Hepatocyte (in vitro differentiated cells): ENCODE data around the gene AOPEP. TPM values are rescaled to one million over a fixed set of nuclear protein-coding genes. Genes with fewer than 3 reads are reported as not detected.

Experiments used
- DNase-seq: peaks from one replicate; pipeline ENCODE4 v3.0.0-alpha.2; 2016; ENCODE audit warnings: low spot score
- H2AFZ ChIP-seq: fragments of 200-600 bp; sonication (generic); 2 replicates; pipeline ENCODE4 v1.6.0; 2016; ENCODE audit warnings: antibody characterized with exemption, mild to moderate bottlenecking
- H3K27ac ChIP-seq: fragments of 200-600 bp; sonication (generic); 2 replicates; pipeline ENCODE4 v1.5.1; 2016; ENCODE audit warnings: mild to moderate bottlenecking
- H3K27me3 ChIP-seq: fragments of 200-600 bp; sonication (generic); 2 replicates; pipeline ENCODE4 v1.6.1; 2016
- H3K36me3 ChIP-seq: fragments of 200-600 bp; sonication (generic); replicated peaks from 2 replicates; pipeline ENCODE4 v1.5.1; 2016; ENCODE audit warnings: low read depth; ENCODE audit not compliant: insufficient read depth
- H3K4me1 ChIP-seq: fragments of 200-600 bp; sonication (generic); 2 replicates; pipeline ENCODE4 v1.5.1; 2016; ENCODE audit warnings: mild to moderate bottlenecking, moderate library complexity; ENCODE audit not compliant: insufficient read depth
- H3K4me2 ChIP-seq: fragments of 200-600 bp; sonication (generic); 2 replicates; pipeline ENCODE4 v1.6.0; 2016
- H3K4me3 ChIP-seq: fragments of 200-600 bp; sonication (generic); 2 replicates; pipeline ENCODE4 v1.5.1; 2016; ENCODE audit warnings: mild to moderate bottlenecking
- H3K79me2 ChIP-seq: fragments of 200-600 bp; sonication (generic); 2 replicates; pipeline ENCODE4 v1.6.0; 2017; ENCODE audit warnings: mild to moderate bottlenecking
- H3K9me2 ChIP-seq: fragments of 200-600 bp; sonication (generic); replicated peaks from 2 replicates; pipeline ENCODE4 v1.6.0; 2017; ENCODE audit warnings: mild to moderate bottlenecking; ENCODE audit not compliant: insufficient read depth
- H3K9me3 ChIP-seq: fragments of 200-600 bp; sonication (generic); 2 replicates; pipeline ENCODE4 v1.5.1; 2016; ENCODE audit warnings: low read depth, mild to moderate bottlenecking
- H4K20me1 ChIP-seq: fragments of 200-600 bp; sonication (generic); 2 replicates; pipeline ENCODE4 v1.6.0; 2016; ENCODE audit warnings: mild to moderate bottlenecking; ENCODE audit not compliant: insufficient read depth, poor library complexity, severe bottlenecking
- EZH2 ChIP-seq: fragments of 200-600 bp; sonication (generic); IDR thresholded peaks from 2 replicates; pipeline ENCODE4 v1.6.1; 2016; ENCODE audit warnings: antibody characterized with exemption, mild to moderate bottlenecking, borderline replicate concordance
- EZH2phosphoT487 ChIP-seq: fragments of 200-600 bp; sonication (generic); IDR thresholded peaks from one replicate; pipeline ENCODE4 v1.6.1; 2018; ENCODE audit warnings: antibody characterized with exemption, mild to moderate bottlenecking, low read depth, moderate library complexity; ENCODE audit not compliant: unreplicated experiment, severe bottlenecking
- WGBS: methylation state at CpG from one replicate; pipeline ENCODE4 v1.1.6; 2016; ENCODE audit warnings: low lambda C conversion rate; ENCODE audit errors: missing lambda C conversion rate; 5-methylcytosine and 5-hydroxymethylcytosine counted together
- polyA plus RNA-seq: library from polyadenylated mRNA; unstranded; fragments of >200 nt; fragmentation: Nextera tagmentation; extraction: Ambion mirVana; gene quantifications from 2 replicates; pipeline ENCODE4 v1.2.1, GENCODE V29; 2016
- total RNA-seq: library from RNA; depleted of rRNA; stranded (reverse); fragments of >200 nt; gene quantifications from 2 replicates; pipeline ENCODE4 v1.2.3, GENCODE V29; 2014
- TF ChIP-seq, protein P1 (sequence below): fragments of 200-600 bp; sonication (generic); IDR thresholded peaks from 2 replicates; pipeline ENCODE4 v1.5.1; 2016; ENCODE audit warnings: antibody characterized with exemption, mild to moderate bottlenecking; ENCODE audit not compliant: poor library complexity

Gene AOPEP
- total and polyA plus RNA-seq, 2 experiments from 2014 or later, result 82.8 to 101 TPM

DNA sequence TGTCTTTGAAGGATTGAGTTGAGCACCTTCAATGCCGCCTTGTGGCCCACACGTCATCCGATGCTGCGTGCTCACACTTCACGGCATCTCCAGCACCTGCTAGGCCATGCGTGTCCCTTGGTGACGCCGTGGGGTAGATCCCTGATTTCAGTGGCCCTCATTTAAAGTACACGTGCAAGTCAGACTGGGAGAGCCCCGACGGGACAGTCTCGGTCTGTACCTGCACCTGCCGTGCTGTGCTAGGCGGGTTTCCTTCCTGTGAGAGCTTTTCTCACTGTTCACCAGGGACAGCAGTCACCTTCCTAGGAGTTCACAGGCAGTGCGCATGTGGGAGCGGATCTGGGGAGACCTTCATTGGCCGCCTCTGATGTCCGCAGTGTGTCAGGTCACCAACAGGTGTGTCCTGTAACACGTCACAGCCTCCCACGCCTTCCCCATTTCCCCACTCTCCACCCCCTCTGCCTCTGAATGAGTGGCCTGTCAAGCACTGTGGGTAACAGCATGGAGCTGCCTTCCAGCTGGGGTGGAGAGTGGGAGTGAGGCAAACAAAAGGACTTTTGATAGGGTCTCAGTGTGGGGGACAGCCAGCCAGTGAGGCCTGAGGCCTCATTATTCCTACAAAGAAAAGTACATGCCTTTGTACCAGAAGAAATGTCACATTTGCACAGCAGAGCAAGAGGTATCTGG lies 354.6 kb downstream of the AOPEP start:
- Histone ChIP-seq H3K27ac (no peak overlapping the region), H3K4me2 (no peak overlapping the region), H3K79me2 (peaks cover 99% of the 10 kb centered on the region), H2AFZ (no peak overlapping the region), H3K4me3 (no peak overlapping the region), H3K4me1 (peaks cover 36% of the 10 kb centered on the region), H3K9me2 (no peaks in the 10 kb centered on the region), H3K9me3 (no peaks in the 10 kb centered on the region), H3K36me3 (peaks cover 3% of the 10 kb centered on the region), H4K20me1 (peaks cover 55% of the 10 kb centered on the region), H3K27me3 (no peaks in the 10 kb centered on the region)
- no peak for DNase-seq
- 97% methylated on average over 20 of the region's 20 CpGs for WGBS
- TF ChIP-seq EZH2 (no peak), EZH2phosphoT487 (no peak)
- TF ChIP-seq, protein P1, sequence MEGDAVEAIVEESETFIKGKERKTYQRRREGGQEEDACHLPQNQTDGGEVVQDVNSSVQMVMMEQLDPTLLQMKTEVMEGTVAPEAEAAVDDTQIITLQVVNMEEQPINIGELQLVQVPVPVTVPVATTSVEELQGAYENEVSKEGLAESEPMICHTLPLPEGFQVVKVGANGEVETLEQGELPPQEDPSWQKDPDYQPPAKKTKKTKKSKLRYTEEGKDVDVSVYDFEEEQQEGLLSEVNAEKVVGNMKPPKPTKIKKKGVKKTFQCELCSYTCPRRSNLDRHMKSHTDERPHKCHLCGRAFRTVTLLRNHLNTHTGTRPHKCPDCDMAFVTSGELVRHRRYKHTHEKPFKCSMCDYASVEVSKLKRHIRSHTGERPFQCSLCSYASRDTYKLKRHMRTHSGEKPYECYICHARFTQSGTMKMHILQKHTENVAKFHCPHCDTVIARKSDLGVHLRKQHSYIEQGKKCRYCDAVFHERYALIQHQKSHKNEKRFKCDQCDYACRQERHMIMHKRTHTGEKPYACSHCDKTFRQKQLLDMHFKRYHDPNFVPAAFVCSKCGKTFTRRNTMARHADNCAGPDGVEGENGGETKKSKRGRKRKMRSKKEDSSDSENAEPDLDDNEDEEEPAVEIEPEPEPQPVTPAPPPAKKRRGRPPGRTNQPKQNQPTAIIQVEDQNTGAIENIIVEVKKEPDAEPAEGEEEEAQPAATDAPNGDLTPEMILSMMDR, result no peak

DNA sequence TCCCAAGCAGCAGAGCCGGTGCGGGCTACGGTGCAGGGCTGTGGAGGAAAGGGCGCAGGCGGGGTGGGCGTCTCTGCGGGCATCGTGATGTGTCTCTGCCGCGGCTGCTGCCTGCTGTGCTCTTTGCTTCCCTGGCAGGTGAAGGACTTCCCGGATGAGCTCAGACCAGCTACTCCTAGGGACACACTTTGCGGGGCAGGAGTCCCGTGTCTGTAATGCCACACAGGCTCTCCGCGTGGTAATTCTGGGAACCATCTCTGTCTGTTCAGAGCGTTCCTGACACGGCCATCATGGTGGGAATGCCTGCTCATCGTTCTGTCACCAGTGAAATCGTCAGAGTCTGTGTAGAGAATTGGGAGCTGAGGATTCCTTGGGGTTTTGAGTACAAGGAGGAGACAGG lies 355.5 kb downstream of the AOPEP start:
- H2AFZ ChIP-seq, result no peak overlapping the region
- H3K9me3 ChIP-seq, result no peaks in the 10 kb centered on the region
- H3K27me3 ChIP-seq, result no peaks in the 10 kb centered on the region
- no peaks in the 10 kb centered on the region for H3K9me2 ChIP-seq
- 92% methylated on average over 19 of the region's 19 CpGs for WGBS
- H4K20me1 ChIP-seq, result peaks cover 46% of the 10 kb centered on the region
- peaks cover 3% of the 10 kb centered on the region for H3K36me3 ChIP-seq
- no peak overlapping the region for H3K4me2 ChIP-seq
- TF ChIP-seq, protein P1, result no peak
- TF ChIP-seq EZH2phosphoT487, result no peak
- TF ChIP-seq EZH2, result no peak
- no peak for DNase-seq
- no peak overlapping the region for H3K27ac ChIP-seq
- peaks cover 99% of the 10 kb centered on the region for H3K79me2 ChIP-seq
- H3K4me1 ChIP-seq, result peaks cover 27% of the 10 kb centered on the region
- H3K4me3 ChIP-seq, result no peak overlapping the region

DNA sequence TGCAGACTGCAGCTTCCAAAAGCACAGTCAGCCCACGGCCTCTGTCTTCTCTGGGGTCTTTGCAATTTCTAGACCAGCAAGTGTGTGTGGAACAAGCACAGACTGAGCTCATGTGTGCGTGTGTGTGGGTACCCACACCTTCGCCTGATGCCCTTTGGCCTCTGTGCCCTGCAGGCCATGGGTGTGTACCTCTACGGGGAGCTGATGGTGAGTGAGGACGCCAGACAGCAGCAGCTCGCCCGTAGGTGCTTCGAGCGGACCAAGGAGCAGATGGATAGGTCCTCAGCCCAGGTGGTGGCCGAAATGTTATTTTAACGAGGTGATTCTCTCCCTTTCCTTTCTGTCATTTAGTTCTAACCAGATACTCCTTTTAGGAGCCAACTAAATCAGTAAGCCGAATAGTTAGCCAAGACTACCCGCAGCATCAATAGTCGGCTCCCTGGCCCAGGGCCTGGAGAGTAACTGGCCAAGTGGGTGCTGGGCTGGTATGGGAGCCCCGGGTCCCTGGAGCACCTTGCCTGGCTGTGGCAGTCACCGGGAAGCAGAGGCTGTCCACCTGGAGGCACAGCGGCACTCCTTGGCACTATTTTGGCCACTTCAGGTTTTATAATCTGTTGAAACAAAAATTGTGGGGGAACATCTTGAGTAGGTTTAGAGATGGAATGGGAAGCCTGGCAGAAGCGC lies 356.0 kb downstream of the AOPEP start:
- TF ChIP-seq, protein P1, result no peak
- TF ChIP-seq EZH2phosphoT487 (no peak), EZH2 (no peak)

More for the DNA sequence above, 356.0 kb downstream of the AOPEP start:
- Histone ChIP-seq H3K9me2 (no peaks in the 10 kb centered on the region), H3K4me2 (no peak overlapping the region), H3K4me1 (peaks cover 22% of the 10 kb centered on the region), H2AFZ (no peak overlapping the region), H4K20me1 (peaks cover 41% of the 10 kb centered on the region), H3K27ac (no peak overlapping the region), H3K9me3 (no peaks in the 10 kb centered on the region), H3K27me3 (no peaks in the 10 kb centered on the region), H3K4me3 (no peak overlapping the region), H3K79me2 (peaks cover 99% of the 10 kb centered on the region), H3K36me3 (peaks cover 3% of the 10 kb centered on the region)
- WGBS, result 97% methylated on average over 18 of the region's 18 CpGs
- no peak for DNase-seq
